K562 (cell line): ENCODE measurements around the gene SLC6A7. TPM values are rescaled to one million over a fixed set of nuclear protein-coding genes. Genes with fewer than 3 reads are reported as not detected.
A peak's percentile ranks its signal among the peaks of the same experiment; 100 is the strongest.

Experiments used
- CEBPZ ChIP-seq: fragments of 150-350 bp; IDR thresholded peaks from 2 replicates; pipeline ENCODE4 v1.6.1; 2014; ENCODE audit warnings: low read depth, mild to moderate bottlenecking, low read length, borderline replicate concordance
- ERF ChIP-seq: fragments of 450-650 bp; formaldehyde crosslinking; IDR thresholded peaks from 2 replicates; pipeline ENCODE4 v1.4.0; 2020; ENCODE audit warnings: mild to moderate bottlenecking, mixed read lengths
- ESRRB ChIP-seq: fragments of 250-450 bp; sonication (Bioruptor Pico); IDR thresholded peaks from 2 replicates; pipeline ENCODE4 v1.5.0; 2020; ENCODE audit warnings: mild to moderate bottlenecking, moderate library complexity, borderline replicate concordance
- FOXJ2 ChIP-seq: fragments of 200-800 bp; sonication (Bioruptor generic); IDR thresholded peaks from 2 replicates; pipeline ENCODE4 v1.6.1; 2016; ENCODE audit warnings: missing genetic modification characterization, missing compliant biosample characterization
- FOXK2 ChIP-seq, 2 experiments: fragments of 450-650 bp; IDR thresholded peaks in 1 of 2; conservative IDR thresholded peaks in 1 of 2; 2 replicates each; pipeline ENCODE4 v1.6.1; 2016; ENCODE audit warnings: low read depth in 2 of 2, mild to moderate bottlenecking in 1 of 2
- HIVEP1 ChIP-seq: fragments of 250-450 bp; sonication (Bioruptor Pico); IDR thresholded peaks from 2 replicates; pipeline ENCODE4 v1.4.0; 2020; ENCODE audit warnings: mild to moderate bottlenecking
- HNRNPUL1 ChIP-seq: fragments of 200-400 bp; formaldehyde crosslinking; IDR thresholded peaks from 2 replicates; pipeline ENCODE4 v1.6.1; 2017; ENCODE audit warnings: low read length
- JUND ChIP-seq, 2 experiments: IDR thresholded peaks; 2 replicates in 1 of 2; 3 replicates in 1 of 2; pipeline ENCODE4 v1.6.1; 2011; ENCODE audit warnings: borderline replicate concordance in 2 of 2, low read depth in 2 of 2, low read length in 2 of 2, improper control_type of control experiment in 1 of 2, missing biosample characterization in 1 of 2, missing genetic modification characterization in 1 of 2, missing genetic modification reagents in 1 of 2
- KDM2B ChIP-seq: fragments of 250-450 bp; sonication (Bioruptor Pico); IDR thresholded peaks from 2 replicates; pipeline ENCODE4 v1.8.0; 2021; ENCODE audit warnings: mild to moderate bottlenecking, moderate library complexity
- NFE2 ChIP-seq: IDR thresholded peaks from 2 replicates; pipeline ENCODE4 v1.6.1; 2014; ENCODE audit warnings: antibody characterized with exemption, low read depth
- NRF1 ChIP-seq, 2 experiments: fragments of 450-650 bp; IDR thresholded peaks in 1 of 2; conservative IDR thresholded peaks in 1 of 2; 2 replicates each; pipeline ENCODE4 v1.6.1; 2014; ENCODE audit warnings: mild to moderate bottlenecking in 2 of 2
- POLR2AphosphoS5 ChIP-seq: IDR thresholded peaks from 2 replicates; pipeline ENCODE4 v1.6.1; 2011; ENCODE audit warnings: mild to moderate bottlenecking, low read depth, low read length, moderate library complexity; ENCODE audit not compliant: control insufficient read depth, insufficient read depth
- SMARCA4 ChIP-seq: fragments of 450-650 bp; IDR thresholded peaks from 2 replicates; pipeline ENCODE4 v1.6.1; 2016
- SMARCA5 ChIP-seq: fragments of 450-650 bp; IDR thresholded peaks from 2 replicates; pipeline ENCODE4 v1.6.1; 2016
- SMARCB1 ChIP-seq: IDR thresholded peaks from 2 replicates; pipeline ENCODE4 v1.6.1; 2011; ENCODE audit warnings: improper control_type of control experiment, low read depth; ENCODE audit not compliant: insufficient read length
- SMC3 ChIP-seq: conservative IDR thresholded peaks from 2 replicates; pipeline ENCODE4 v1.6.1; 2011; ENCODE audit warnings: low read depth, low read length, improper control_type of control experiment; ENCODE audit not compliant: insufficient read depth
- TCF15 ChIP-seq: fragments of 250-450 bp; sonication (Bioruptor Pico); IDR thresholded peaks from 2 replicates; pipeline ENCODE4 v1.8.0; 2022; ENCODE audit warnings: moderate library complexity, mild to moderate bottlenecking, inconsistent platforms
- TCF7 ChIP-seq: sonication (generic); IDR thresholded peaks from 2 replicates; pipeline ENCODE4 v1.6.1; 2016; ENCODE audit warnings: antibody characterized with exemption, borderline replicate concordance
- ZBED1 ChIP-seq: IDR thresholded peaks from 2 replicates; pipeline ENCODE4 v1.6.1; 2014
- ZKSCAN3 ChIP-seq: fragments of 250-450 bp; sonication (Bioruptor Pico); IDR thresholded peaks from 2 replicates; pipeline ENCODE4 v1.4.0; 2020
- ZNF140 ChIP-seq: fragments of 250-450 bp; sonication (Bioruptor Pico); IDR thresholded peaks from 2 replicates; pipeline ENCODE4 v1.8.0; 2021; ENCODE audit warnings: moderate library complexity, mild to moderate bottlenecking, inconsistent platforms
- ZNF41 ChIP-seq: fragments of 250-450 bp; sonication (Bioruptor Pico); conservative IDR thresholded peaks from 2 replicates; pipeline ENCODE4 v1.4.0; 2020; ENCODE audit warnings: mild to moderate bottlenecking
- ZNF655 ChIP-seq: fragments of 250-450 bp; sonication (Bioruptor Pico); IDR thresholded peaks from 2 replicates; pipeline ENCODE4 v1.5.0; 2021
- ZNF76 ChIP-seq: fragments of 250-450 bp; sonication (Bioruptor Pico); IDR thresholded peaks from 2 replicates; pipeline ENCODE4 v1.4.0; 2020; ENCODE audit warnings: mild to moderate bottlenecking, moderate library complexity, borderline replicate concordance
- ZNF79 ChIP-seq: fragments of 250-450 bp; sonication (Bioruptor Pico); IDR thresholded peaks from 2 replicates; pipeline ENCODE4 v1.4.0; 2020; ENCODE audit warnings: low read depth, mild to moderate bottlenecking, moderate library complexity
- ZSCAN32 ChIP-seq: fragments of 450-650 bp; formaldehyde crosslinking; IDR thresholded peaks from 2 replicates; pipeline ENCODE4 v1.4.0; 2020; ENCODE audit warnings: mild to moderate bottlenecking, moderate library complexity
- polyA plus RNA-seq, 8 experiments: library from polyadenylated mRNA; depleted of rRNA in 4 of 8; stranded (reverse) in 5 of 8; unstranded in 3 of 8; fragments of >200 nt; fragmentation: Nextera tagmentation in 2 of 8; fragmentation: Illumina TruSeq in 1 of 8; extraction: Ambion mirVana in 2 of 8; extraction: Trizol in 1 of 8; gene quantifications; 2 replicates each; pipeline versions ENCODE4 v1.2.1 to v1.2.3, GENCODE V29; 2011 to 2014; ENCODE audit warnings: inconsistent platforms in 1 of 8, missing spikeins in 1 of 8
- total RNA-seq, 7 experiments: library from RNA; depleted of rRNA in 6 of 7; stranded (reverse); fragments of >200 nt in 6 of 7; fragmentation: Illumina TruSeq in 2 of 7; extraction: Trizol in 2 of 7; gene quantifications; 2 replicates each; pipeline versions ENCODE4 v1.2.1 to v1.2.3, GENCODE V29; 2011 to 2021; ENCODE audit warnings: low replicate concordance in 1 of 7

SLC6A7 gene
- total and polyA plus RNA-seq, 9 of the 15 experiments (the other 6 are each of a cell fraction or from before 2014, with no cell fraction given), result not detected

GRCh38 chr5:150246835-150247234 is 57.0 kb downstream of the SLC6A7 start (continued):
- TF ChIP-seq ERF (CRISPR knock-in tag), result 0 out of 2 replicates have a peak, but pooled peaks have one; percentile 59
- TF ChIP-seq SMARCA5, result no peak
- no peak for TF ChIP-seq ZBED1
- no peak for TF ChIP-seq NRF1 (conservative IDR thresholded peaks at IDR 0.05 in 1 of 2, IDR thresholded peaks at IDR 0.05 in 1 of 2)
- TF ChIP-seq TCF15 (CRISPR knock-in tag), result no peak
- TF ChIP-seq ZNF140, result no peak
- TF ChIP-seq ZNF655, result no peak
- TF ChIP-seq SMC3, result no peak
- no peak for TF ChIP-seq KDM2B (CRISPR knock-in tag)
- no peak for TF ChIP-seq SMARCA4
- TF ChIP-seq SMARCB1, result no peak
- TF ChIP-seq JUND (IDR thresholded peaks at IDR 0.05; ENCODE audit: borderline replicate concordance, low read depth, low read length), result no peak
- TF ChIP-seq JUND (tag; IDR thresholded peaks at IDR 0.05; ENCODE audit: borderline replicate concordance, low read depth, low read length), result no peak
- no peak for TF ChIP-seq CEBPZ
- no peak for TF ChIP-seq ZSCAN32 (CRISPR knock-in tag)
- no peak for TF ChIP-seq ZKSCAN3
- TF ChIP-seq ZNF76 (CRISPR knock-in tag), result 0 out of 2 replicates have a peak, but pooled peaks have one; percentile 25
- 0 out of 2 replicates have a peak, but pooled peaks have one; percentile 27 for TF ChIP-seq HIVEP1 (CRISPR knock-in tag)
- TF ChIP-seq NFE2, result no peak
- no peak for TF ChIP-seq TCF7
- TF ChIP-seq HNRNPUL1, result no peak
- TF ChIP-seq ZNF41 (CRISPR knock-in tag), result no peak
- TF ChIP-seq ESRRB (CRISPR knock-in tag), result no peak
- no peak for TF ChIP-seq FOXJ2 (tag)
- no peak for TF ChIP-seq POLR2AphosphoS5
- TF ChIP-seq FOXK2 (conservative IDR thresholded peaks at IDR 0.05 in 1 of 2, IDR thresholded peaks at IDR 0.05 in 1 of 2; ENCODE audit: low read depth in 2 of 2), result no peak
- TF ChIP-seq ZNF79 (CRISPR knock-in tag), result no peak
